ENCODE results near the gene NSMCE1.

NSMCE1 gene

DNA sequence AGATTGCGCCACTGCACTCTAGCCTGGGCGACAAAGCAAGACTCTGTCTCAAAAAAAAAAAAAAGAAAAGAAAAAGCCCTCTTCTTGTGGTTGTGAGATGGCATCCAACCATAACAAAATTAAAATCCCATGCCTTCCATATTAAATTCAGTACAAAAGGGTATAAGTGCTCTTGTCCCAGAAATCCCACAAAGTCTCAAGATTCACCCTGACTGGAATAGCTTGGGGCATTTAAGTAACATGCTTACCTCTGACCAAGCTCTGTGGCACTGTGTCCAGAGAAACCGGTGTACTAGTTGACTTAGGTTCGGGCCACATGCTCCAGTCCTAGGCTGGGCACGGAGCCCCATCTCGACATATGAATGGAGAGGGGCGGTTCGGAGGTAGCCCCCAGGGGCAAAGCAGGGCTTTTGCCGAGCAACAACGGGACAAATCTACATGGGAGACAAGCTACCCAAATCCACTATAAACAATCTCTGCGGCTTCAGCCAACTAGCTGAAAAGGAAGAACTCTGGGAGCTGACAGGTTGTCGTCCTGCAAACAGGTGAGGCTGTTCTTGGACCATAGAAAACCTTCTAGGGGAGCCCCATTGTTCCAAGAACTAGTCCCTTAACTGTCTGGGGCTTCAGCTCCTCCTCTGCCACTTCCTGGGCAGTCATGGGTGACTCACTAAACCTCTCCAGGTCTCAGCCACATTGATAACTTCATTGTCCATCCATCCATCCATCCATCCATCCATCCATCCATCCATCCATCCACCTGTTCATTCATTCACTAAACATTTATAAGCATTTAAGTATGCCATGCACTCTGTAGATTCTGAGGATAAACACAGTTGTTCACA, 34.9 kb upstream of the NSMCE1 start:
- no peaks in the 10 kb centered on the region for H3K79me2 ChIP-seq (ENCODE audit: low read length)
- H4K20me1 ChIP-seq (ENCODE audit: insufficient read depth, low read length) = no peaks in the 10 kb centered on the region
- no peak overlapping the region for H2AFZ ChIP-seq (ENCODE audit: low read length)
- no peaks in the 10 kb centered on the region for H3F3A ChIP-seq (ENCODE audit: insufficient read depth, low read length)
- H3K9me3 ChIP-seq (replicated peaks; ENCODE audit: insufficient read depth, low read length) = no peaks in the 10 kb centered on the region
- H3K9me2 ChIP-seq (replicated peaks; ENCODE audit: insufficient read depth, low read length) = no peaks in the 10 kb centered on the region
- H3K27ac ChIP-seq (ENCODE audit: low read length) = no peak overlapping the region
- H3K36me3 ChIP-seq (replicated peaks; ENCODE audit: insufficient read depth, low read length) = no peaks in the 10 kb centered on the region
- H3K4me2 ChIP-seq (ENCODE audit: low read depth, low read length) = no peak overlapping the region
- DNase-seq = no peak
- H3K4me1 ChIP-seq (ENCODE audit: low read length) = no peaks in the 10 kb centered on the region
- H3K9ac ChIP-seq (ENCODE audit: low read length) = no peak overlapping the region
- H3K4me3 ChIP-seq (ENCODE audit: low read length) = no peak overlapping the region
- H3K27me3 ChIP-seq (replicated peaks; ENCODE audit: insufficient read depth, low read length) = no peaks in the 10 kb centered on the region
- no peak for TF ChIP-seq EZH2phosphoT487 (IDR thresholded peaks at IDR 0.05; ENCODE audit: low read length)
- TF ChIP-seq, protein P1, sequence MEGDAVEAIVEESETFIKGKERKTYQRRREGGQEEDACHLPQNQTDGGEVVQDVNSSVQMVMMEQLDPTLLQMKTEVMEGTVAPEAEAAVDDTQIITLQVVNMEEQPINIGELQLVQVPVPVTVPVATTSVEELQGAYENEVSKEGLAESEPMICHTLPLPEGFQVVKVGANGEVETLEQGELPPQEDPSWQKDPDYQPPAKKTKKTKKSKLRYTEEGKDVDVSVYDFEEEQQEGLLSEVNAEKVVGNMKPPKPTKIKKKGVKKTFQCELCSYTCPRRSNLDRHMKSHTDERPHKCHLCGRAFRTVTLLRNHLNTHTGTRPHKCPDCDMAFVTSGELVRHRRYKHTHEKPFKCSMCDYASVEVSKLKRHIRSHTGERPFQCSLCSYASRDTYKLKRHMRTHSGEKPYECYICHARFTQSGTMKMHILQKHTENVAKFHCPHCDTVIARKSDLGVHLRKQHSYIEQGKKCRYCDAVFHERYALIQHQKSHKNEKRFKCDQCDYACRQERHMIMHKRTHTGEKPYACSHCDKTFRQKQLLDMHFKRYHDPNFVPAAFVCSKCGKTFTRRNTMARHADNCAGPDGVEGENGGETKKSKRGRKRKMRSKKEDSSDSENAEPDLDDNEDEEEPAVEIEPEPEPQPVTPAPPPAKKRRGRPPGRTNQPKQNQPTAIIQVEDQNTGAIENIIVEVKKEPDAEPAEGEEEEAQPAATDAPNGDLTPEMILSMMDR (IDR thresholded peaks at IDR 0.05; ENCODE audit: low read length) = no peak
- TF ChIP-seq EZH2 (optimal IDR thresholded peaks at IDR 0.05; ENCODE audit: low read depth, low read length) = no peak

DNA sequence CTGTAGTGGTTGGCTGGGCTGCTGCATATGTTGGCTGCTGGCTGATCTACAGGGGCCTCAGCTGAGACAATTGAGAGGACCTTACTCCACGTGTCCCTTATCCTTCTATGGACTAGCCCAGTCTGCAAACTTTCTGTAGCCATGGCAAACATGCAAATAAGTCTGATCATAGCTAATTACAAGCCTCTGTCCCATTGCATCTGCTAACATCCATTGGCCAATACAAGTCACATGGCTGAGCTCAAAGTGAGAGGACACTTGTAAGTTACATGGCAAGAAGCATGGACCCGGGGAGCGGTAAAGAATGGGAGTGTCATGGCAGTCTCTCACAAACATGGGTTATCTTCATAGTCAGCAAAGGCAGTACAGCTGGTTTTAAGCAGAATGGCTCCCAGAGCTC, 33.6 kb upstream of the NSMCE1 start:
- no peaks in the 10 kb centered on the region for H3K4me1 ChIP-seq (ENCODE audit: low read length)
- no peaks in the 10 kb centered on the region for H3K36me3 ChIP-seq (replicated peaks; ENCODE audit: insufficient read depth, low read length)
- no peak overlapping the region for H3K4me3 ChIP-seq (ENCODE audit: low read length)
- no peak overlapping the region for H3K27ac ChIP-seq (ENCODE audit: low read length)
- no peaks in the 10 kb centered on the region for H3K27me3 ChIP-seq (replicated peaks; ENCODE audit: insufficient read depth, low read length)
- TF ChIP-seq EZH2phosphoT487 (IDR thresholded peaks at IDR 0.05; ENCODE audit: low read length) (no peak), EZH2 (optimal IDR thresholded peaks at IDR 0.05; ENCODE audit: low read depth, low read length) (no peak)
- TF ChIP-seq, protein P1 (IDR thresholded peaks at IDR 0.05; ENCODE audit: low read length) = no peak
- no peak for DNase-seq
- no peaks in the 10 kb centered on the region for H4K20me1 ChIP-seq (ENCODE audit: insufficient read depth, low read length)
- H3K9me2 ChIP-seq (replicated peaks; ENCODE audit: insufficient read depth, low read length) = no peaks in the 10 kb centered on the region
- no peak overlapping the region for H2AFZ ChIP-seq (ENCODE audit: low read length)
- H3K79me2 ChIP-seq (ENCODE audit: low read length) = no peaks in the 10 kb centered on the region
- H3F3A ChIP-seq (ENCODE audit: insufficient read depth, low read length) = no peaks in the 10 kb centered on the region
- no peak overlapping the region for H3K9ac ChIP-seq (ENCODE audit: low read length)
- no peaks in the 10 kb centered on the region for H3K9me3 ChIP-seq (replicated peaks; ENCODE audit: insufficient read depth, low read length)
- H3K4me2 ChIP-seq (ENCODE audit: low read depth, low read length) = no peak overlapping the region

DNA sequence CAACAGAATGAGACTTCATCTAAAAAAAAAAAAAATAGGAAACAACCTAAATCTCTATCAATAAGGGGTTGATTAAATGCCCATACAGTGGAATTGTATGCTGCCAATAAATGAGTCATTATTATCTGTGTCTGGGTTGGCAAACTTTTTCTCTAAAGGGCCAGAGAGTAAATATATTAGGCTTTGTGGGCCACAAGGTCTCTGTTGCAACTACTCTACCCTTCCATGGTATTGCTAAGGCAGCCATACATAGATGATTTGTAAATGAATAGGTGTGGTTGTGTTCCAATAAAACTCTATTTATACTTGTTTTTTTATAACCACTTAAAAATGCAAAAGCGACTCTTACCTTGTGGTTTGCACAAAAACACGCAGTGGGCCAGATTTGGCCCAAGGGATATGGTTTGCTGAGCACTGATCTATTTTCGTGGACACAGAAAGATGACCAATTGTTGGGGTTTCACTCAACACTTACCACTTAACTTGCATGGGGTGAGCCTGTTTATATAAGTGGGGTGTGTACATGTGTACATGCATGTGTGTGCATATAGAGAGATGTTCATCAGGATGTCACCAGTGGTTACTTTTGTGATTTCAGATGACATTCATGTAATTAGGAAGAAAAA, 32.8 kb upstream of the NSMCE1 start:
- Histone ChIP-seq H3K9me3 (replicated peaks; ENCODE audit: insufficient read depth, low read length) (no peaks in the 10 kb centered on the region), H3K27ac (ENCODE audit: low read length) (no peak overlapping the region), H3K27me3 (replicated peaks; ENCODE audit: insufficient read depth, low read length) (no peaks in the 10 kb centered on the region), H4K20me1 (ENCODE audit: insufficient read depth, low read length) (no peaks in the 10 kb centered on the region), H3F3A (ENCODE audit: insufficient read depth, low read length) (no peaks in the 10 kb centered on the region), H3K36me3 (replicated peaks; ENCODE audit: insufficient read depth, low read length) (no peaks in the 10 kb centered on the region), H3K4me3 (ENCODE audit: low read length) (no peak overlapping the region), H3K4me1 (ENCODE audit: low read length) (no peaks in the 10 kb centered on the region), H3K9ac (ENCODE audit: low read length) (no peak overlapping the region), H3K79me2 (ENCODE audit: low read length) (no peaks in the 10 kb centered on the region), H2AFZ (ENCODE audit: low read length) (no peak overlapping the region), H3K4me2 (ENCODE audit: low read depth, low read length) (no peak overlapping the region), H3K9me2 (replicated peaks; ENCODE audit: insufficient read depth, low read length) (no peaks in the 10 kb centered on the region)
- no peak for TF ChIP-seq EZH2phosphoT487 (IDR thresholded peaks at IDR 0.05; ENCODE audit: low read length)
- no peak for TF ChIP-seq EZH2 (optimal IDR thresholded peaks at IDR 0.05; ENCODE audit: low read depth, low read length)
- TF ChIP-seq, protein P1 (IDR thresholded peaks at IDR 0.05; ENCODE audit: low read length) = no peak
- no peak for DNase-seq
